ENCODE measurements around the gene FOXL2NB.

Gene FOXL2NB

DNA sequence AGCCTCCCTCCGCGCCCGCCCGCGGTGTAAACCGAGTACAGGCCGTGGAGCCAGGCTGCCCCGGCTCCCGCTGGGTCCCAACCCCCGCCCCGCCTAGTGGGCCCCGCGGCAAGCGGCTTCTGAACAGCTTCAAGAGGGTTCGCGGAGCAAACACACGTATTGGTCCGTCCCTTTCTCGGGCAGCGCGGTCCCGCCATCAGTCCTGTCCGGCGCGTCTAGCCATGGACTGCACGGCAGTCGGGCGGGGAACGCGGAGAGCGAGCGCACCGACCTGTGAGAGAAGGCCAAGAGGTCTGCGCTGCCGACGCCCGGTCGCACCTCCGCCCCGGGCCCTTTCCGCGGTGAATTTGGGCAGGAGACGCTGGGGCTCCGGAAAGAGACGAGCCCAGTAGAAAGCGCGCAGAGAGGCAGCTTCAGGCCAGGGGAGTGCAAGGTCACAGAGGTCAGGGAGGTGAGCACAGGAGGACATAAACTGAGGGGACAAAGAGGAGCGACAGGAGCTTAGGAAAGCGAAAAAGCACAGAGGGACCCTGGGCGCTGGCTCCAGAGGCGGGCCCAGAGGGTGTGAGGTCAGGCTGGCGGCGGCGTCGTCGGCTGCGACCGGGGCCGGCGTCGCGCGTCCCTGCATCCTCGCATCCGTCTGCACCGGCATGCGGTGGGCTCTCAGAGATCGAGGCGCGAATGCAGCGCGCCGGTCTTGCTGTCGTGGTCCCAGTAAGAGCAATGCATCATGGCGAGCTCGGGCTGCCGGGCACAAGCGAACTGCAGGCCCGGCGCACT, 1.9 kb upstream of the FOXL2NB start:
- DNase-seq (ENCODE audit: low read depth in 2 of 2), result no peak

DNA sequence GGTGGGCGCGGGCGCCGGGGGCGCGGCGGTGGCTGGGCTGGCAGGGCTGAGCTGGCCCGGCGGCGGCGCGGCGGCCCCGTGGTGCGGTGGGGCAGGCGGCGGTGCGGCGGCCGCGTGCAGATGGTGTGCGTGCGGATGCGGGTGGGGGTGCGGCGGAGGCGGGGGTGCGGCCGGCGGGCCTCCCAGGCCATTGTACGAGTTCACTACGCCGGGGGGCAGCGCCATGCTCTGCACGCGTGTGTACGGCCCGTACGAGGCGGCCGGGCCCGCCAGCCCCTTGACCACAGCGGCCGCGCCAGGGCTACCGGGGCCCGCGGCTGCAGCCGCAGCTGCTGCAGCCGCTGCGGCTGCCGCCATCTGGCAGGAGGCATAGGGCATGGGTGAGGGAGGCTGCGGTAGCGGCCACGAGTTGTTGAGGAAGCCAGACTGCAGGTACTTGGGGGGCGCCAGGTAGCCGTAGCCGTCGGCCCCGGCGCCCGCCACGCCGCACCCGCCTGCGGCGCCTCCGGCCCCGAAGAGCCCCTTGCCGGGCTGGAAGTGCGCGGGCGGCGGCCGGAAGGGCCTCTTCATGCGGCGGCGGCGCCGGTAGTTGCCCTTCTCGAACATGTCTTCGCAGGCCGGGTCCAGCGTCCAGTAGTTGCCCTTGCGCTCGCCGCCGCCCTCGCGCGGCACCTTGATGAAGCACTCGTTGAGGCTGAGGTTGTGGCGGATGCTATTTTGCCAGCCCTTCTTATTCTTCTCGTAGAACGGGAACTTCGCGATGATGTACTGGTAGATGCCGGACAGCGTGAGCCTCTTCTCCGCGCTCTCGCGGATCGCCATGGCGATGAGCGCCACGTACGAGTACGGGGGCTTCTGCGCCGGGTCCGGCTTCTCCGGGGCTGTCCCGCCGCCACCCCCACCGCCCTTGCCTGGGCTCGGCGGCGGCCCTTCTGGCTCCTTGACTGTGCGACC, 1.0 kb upstream of the FOXL2NB start:
- no peak for DNase-seq (ENCODE audit: low read depth in 2 of 2)

DNA sequence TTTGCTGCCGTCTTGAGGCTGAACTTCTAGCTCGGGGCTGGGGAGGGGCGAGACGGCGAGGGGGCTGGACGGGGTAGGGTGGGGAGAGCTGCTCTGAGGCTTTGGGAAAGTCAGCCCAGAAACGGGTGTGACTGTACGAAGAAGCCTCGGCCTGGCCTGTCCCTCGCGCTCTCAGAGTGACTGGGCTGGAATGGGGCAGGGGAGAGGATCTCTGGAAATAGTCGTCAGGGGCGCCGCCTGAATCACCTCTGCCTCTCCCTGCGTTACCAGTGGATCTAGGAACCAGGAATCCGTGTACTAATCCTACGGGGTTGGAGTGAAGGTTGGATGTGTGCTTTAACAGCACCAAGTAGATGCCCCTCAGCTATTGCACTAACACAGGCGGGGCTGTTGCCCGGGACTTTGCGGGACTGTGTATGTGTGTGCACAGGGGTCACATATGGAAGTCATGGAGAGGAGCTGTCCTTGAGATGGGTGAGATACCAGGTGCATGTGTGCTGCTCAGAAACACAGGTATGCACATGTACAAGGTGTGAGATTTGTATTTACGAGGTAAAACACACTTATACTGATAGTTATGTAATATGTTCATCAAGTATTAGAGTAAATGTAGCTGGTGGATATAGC, 591 bp downstream of the FOXL2NB start:
- no peak for DNase-seq (ENCODE audit: low read depth in 2 of 2)

DNA sequence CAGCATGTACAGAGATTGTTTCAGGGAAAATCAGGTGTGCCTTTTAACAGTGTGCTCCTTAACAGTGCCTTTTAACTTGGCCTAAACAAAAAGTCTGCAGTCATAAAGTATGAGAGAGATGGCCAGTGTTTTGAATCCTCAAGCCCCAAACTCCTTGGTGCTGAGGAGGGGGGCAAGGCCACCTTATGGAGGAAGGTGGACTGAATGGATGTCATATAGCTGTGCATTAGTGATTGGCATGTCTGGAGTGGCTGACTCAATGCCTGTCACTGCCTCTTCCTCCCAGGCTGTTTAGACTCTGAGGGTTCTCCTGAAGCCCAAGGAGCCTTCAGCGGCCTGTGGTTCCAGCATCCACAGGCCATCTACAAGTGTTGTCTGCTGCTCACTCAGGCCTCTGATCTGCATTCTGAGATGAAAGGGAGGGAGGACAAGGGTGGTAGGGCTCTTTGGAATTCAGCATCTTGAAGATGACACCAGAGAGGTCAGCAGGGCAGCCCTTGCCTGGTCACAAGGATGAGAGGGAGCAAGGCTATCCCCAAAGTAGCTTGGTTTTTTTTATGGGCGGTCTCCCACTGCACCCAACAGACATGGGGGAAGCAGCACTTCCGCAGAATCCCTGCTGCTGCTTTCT, 1.5 kb downstream of the FOXL2NB start:
- no peak for DNase-seq (ENCODE audit: low read depth in 2 of 2)

DNA sequence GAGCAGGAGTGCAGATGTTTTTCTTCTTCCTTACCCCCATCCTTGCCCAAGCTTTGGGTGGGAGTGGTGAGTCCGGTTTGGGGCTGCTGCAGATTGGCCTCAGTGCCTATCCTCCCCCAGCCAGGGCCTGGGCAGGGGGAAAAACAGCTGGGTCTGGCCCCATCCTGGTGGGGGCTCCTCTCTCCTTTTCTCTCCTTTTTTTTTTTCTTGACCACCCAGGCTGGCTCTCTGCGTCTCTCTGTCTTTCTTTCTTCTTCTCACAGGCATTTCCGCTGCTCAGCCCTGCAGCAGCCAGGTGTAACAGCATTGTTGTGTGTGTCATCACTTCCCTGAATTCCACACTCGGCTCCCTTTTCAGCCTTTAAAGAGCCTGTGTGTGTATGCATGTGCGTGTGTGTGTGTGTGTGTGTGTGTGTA, 2.0 kb downstream of the FOXL2NB start:
- no peak for DNase-seq (ENCODE audit: low read depth in 2 of 2)

DNA sequence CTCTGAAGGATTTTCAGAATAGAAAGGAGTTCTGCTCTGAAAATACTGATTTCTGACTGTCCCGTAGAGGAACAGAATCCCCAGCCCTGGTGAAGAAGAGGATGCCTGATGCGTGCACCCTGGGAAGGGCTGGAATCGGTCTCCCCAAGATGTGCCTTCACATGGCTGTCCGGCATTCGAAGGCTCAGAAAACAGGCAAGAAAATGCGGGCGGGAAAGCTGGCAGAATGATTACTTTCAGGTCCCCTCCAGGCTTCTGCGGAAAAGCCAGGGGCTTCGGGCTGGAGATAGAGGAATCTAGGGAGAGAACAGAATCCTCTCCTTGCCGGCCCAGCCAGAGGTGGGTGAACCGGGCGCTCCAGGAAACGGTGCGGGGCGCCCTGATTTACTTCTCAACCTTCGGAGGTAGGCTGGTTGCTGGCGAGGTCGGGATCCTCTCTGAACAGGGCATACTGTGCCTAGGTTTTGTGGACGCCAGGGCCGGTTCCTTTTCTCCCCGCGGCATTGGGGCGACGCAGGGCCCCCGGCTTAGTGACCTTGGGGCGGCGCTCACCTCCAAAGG, 2.5 kb downstream of the FOXL2NB start:
- no peak for DNase-seq (ENCODE audit: low read depth in 2 of 2)

DNA sequence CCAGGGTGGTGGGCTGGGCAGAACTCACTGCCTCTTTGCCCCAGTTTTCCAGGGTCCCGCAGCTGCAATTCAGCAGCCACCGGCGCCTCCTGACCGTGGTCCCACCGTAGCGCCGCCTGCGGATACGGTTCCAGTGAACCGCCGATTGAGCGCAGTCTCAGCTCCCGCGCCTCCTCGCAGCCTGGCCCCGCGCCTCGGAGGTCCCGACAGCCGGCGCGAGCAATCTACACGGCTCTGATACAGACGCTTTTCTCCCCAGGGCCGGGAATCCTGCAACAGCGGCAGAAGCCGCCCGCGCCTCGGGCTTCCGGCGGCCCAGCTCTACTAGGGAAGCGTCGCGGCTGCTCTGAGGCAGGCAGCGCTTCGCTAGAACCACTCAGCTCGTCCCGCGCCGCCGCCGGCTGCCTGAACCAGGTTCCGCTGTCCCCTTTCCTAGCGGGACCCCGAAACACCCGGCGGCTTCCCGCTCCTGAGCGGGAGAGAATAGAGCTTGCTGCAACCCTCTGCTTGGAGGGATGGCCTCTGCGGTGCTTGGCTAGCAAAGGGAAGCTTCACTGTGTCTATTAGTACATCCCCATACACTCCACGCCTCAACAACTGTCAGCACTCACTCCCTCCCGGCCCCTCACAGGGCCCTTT, 3.1 kb downstream of the FOXL2NB start:
- no peak for DNase-seq (ENCODE audit: low read depth in 2 of 2)

DNA sequence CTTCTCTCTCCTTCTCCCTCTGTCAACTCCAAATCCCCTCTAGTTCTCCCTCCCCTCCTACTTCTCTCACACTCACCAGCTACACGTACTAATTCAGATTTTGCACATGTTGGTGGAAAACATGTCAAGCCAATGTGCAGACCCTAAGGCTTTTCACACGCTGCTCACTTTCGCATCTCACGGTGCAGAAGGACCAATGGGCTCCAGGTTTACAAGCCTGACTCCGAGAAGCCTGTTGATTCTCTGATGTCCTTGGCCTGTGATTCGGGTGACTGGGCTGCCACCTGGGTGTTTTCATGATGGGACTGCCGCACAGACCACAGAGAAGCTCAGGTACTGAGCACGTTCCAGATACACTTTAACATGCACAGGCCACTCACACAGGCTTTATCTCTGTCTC, 3.7 kb downstream of the FOXL2NB start:
- no peak for DNase-seq (ENCODE audit: low read depth in 2 of 2)

DNA sequence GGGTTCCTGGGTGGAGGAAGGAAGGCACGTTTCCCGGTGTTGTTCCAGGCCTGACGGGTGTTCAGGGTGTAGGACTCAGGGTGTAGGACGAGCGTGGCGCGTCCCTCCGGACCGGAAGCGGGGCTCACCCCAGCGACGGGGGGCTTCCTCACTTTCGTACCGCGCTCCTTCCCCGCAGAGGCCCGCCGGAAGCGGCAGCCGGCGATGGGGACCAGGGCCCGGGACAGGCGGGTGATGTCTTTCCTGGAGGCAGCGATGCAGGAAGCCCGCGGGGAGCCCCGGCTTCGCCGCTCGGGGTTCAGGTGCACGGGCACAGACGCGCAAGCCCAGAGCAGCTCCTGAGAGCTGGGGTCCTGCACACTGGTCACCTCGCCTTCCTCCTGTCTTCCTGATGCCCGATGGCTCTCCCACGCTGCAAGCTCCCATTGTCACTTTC, 13.4 kb downstream of the FOXL2NB start:
- no peak for DNase-seq (ENCODE audit: low read depth in 2 of 2)

DNA sequence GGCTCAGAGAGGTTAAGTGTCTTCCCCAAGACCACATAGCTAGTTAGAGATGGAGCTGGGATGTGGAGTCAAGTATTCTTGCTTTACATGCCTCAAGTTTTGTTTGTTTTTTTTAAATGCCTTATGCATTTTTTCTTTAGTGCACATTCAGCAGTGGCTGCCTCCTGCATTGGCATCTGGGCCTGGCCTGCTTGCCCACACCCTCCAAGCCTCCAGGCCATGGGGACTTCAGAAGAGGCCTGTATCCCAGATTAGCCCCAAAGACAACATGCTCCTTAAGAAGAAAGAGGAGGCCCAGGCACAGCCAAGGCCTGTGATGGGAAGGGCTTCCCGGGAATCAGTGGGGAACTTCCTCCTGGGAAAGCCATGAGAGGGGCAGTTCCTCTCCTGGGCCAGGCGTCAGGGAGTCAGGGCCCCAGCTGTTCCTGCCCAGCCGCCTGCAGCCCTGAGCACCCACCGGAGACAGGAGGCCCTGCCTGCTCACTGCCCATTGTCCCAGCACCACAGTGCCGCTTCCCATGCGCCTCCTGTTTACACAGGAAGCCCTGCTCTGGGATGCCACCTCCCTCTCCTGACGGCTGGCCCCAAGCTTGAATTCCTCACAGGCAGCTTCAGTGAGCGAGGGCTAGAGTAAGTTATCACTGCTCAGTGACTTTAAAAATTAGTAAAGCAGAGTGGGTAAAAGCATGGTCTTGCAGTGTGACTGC, 16.0 kb downstream of the FOXL2NB start:
- no peak for DNase-seq (ENCODE audit: low read depth in 2 of 2)

DNA sequence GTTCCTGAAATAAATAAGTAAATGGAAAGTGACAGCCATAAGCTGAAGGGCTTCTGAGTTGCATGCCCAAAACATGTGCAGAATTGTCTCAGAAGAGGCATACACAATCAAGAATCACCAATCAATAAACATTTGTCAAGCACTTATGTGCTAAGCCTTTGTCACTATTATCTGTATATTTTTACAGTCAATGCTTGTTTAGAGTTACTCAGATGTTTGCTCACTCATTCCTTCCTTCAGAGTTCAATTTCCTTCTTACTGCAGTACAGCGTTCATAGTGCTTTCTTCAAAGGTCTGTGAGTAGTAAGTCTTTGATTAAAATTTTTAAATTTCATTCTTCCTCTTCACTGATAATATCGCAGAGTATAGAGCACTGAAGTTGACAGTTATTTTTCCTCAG, 17.2 kb downstream of the FOXL2NB start:
- no peak for DNase-seq (ENCODE audit: low read depth in 2 of 2)

DNA sequence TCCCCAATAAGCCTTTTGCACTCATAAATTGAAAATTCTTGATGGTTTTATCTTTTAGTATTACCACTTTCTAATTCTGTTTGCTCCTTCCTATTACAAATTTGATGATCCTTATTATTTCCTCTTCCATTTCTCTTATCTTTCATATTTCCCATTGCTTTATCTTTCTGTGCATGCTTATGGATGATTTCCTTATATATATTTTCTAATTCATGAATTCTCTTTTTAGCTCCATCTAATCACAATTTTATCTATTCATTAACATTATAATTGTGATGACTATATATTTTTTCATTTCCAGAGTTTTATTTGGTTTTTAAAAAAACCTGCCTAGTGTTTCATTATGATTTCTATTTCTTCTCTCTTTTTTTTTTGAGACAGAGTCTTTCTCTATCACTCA, 17.9 kb downstream of the FOXL2NB start:
- no peak for DNase-seq (ENCODE audit: low read depth in 2 of 2)

DNA sequence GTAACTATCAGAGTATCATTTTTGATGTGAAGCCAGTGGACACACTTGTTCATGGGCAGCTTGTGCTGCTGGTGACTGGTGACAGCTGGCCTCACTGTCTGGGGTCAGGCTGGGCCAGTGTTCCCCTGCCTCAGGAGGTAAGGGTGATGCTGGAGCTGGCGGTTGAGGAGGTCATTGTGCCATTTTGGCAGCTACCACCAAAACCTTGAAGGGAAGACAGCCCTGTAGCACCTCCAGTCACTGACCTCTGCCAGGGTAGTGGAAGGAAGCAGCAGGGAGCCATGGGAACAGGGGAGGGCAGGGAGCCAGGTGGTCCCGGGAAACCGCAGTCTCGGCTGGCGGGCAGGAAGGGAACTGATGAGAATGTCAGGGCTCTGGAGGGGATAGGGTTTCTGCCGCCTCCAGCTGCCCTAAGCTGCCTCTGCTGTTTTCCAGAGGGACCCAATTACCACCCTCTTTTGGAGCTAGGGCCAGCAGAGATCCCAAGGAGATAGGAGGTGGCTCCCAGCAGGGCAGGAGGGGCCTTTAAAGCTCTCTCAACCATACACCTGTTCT, 24.8 kb downstream of the FOXL2NB start:
- DNase-seq (ENCODE audit: low read depth in 2 of 2), result no peak

DNA sequence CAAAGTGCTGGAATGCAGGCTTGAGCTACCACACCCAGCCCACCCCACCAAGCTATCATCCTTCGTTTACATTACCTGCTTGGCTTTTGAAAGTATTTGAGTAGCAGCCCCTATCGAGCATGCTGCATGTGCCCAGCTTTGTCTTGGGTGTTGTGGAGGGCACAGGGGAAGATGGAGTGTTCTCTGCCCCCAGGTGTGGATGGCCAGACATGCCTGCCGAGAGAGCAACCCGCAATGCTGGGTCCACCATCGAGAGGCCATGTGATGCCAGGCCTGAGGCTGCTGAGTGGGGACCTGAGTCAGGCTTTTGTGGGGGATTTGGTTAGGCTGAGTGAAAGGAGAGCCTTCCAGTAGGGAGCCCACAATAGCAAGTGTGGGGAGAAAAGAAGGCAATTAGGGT, 25.9 kb downstream of the FOXL2NB start:
- DNase-seq (ENCODE audit: low read depth in 2 of 2), result no peak

DNA sequence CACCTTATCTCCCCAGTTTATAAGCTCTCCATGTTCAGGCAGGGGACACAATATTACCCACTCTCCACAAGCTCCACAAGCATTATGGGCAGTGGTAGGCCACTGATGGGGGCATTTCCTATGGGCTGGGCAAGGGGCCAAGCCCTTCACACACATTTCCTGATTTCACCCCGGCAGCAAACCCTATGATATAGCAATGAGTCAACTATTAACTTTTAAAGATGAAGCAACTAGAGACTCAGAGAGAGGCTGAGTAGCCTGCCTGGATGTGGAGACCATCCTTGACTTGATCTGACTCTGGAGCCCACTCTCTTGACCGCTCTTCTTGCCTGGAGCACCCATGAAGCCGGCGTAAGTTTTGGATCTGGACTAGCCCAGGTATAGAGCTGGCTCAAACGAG, 27.4 kb downstream of the FOXL2NB start:
- DNase-seq (ENCODE audit: low read depth in 2 of 2), result no peak

DNA sequence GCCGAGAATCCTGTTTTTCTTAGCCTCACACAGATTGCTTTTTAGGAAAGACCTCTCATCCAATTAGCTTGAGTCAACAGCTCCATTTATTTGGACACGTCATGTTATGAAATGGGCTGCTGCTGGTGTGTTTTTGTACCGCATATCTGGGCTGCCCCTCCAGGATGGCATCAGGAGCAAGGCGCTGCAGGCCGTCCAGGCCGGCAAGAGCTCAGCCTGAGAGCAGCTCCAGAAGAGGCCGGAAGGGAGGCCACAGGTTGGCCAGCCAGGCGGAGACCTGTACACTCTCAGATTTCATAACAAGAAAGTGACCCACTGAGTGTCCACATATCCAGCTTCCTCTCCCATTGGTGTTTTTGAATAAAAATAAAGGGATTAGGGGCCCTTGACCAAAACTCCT, 28.3 kb downstream of the FOXL2NB start:
- DNase-seq (ENCODE audit: low read depth in 2 of 2), result no peak

DNA sequence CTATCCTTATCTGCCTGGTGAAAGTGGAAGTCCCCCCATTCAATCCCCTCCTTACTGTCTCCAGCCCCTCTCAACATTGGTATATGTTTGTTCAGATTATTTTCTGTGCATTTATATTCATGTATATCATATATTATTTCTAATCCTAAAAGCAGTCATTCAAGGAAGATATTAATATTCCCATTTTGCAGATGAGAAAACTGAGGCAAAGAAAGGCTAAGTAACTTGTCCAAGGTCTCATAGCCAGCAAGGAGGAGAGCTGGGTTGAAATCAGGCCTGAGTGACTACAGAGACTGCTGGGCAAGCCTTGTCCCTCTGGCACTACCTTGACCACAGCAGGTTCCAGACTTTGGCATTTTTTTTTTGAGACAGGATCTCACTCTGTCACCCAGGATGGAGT, 29.0 kb downstream of the FOXL2NB start:
- DNase-seq (ENCODE audit: low read depth in 2 of 2), result no peak

DNA sequence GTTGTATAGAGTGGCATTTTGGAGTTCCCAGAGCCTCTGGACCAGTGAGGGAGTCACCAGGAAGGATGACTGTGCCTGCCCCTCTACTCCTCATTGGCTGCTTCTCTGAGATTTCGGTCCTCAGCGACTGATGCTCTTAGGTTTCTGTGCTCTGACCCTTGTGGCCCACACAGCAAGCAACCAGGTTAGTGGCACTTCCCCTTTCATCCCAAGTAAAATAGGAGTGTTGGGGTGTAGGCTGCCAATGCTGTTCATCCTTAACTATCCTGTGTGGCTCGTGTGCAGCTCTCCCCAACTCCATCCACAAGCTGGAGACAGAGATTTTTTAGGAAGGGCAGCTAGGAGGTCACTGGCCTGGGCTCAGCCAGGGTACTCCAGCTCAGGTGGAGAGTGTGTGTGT, 37.8 kb downstream of the FOXL2NB start:
- no peak for DNase-seq (ENCODE audit: low read depth in 2 of 2)

DNA sequence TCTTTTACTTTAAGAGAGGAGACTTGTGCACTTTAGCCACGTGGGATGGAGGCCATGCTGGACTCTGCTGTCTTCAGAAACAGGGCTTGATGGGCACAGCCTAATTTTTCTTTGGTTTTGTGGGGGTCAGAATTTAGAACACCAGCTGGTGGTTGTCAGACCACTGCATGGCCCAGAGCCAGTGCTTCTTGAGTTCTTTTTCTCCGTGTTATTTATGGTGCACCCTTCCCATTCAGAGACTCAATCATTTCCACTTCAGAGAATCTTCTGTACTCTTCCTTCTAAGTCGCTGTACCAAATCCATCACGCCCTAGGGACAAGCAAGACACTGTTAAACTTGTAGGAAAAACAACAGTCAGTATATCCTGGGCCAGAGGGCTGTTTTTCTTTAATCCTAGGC, 38.9 kb downstream of the FOXL2NB start:
- DNase-seq (ENCODE audit: low read depth in 2 of 2), result no peak

DNA sequence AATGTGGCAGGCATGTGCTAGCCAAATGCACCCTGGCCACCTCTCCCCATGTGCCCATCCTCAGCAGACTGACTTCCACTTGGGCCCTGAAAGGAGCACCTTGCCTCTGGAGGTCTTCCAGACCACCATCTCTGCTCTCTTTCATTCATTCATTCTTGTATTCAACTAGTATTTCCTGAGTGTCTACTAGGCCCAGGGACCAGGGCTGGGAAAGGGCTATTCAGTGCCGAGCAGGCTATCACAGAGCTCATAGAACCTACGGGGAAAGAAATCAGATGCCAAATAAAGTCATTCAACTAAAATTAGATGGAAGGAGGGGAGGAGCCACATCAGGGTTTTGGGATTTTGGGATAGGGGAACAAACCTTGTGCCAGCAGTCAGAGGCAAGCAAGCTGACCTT, 40.2 kb downstream of the FOXL2NB start:
- DNase-seq (ENCODE audit: low read depth in 2 of 2), result no peak
